K562 (cell line): Measurements from ENCODE around the gene ARRB2. TPM values are rescaled to one million over a fixed set of nuclear protein-coding genes. Genes with fewer than 3 reads are reported as not detected.

Experiments
- ATAC-seq: fragments of 200-7000 bp; cut with Tn5 transposase; 3 replicates; pipeline ENCODE4 v1.9.1; 2020; ENCODE audit warnings: moderate library complexity
- BruUV-seq: library from RNA; stranded (reverse); fragments of 400-500 nt; replicated peaks from 2 replicates; lab custom pipeline; 2021; lab: Mats Ljungman, UMichigan
- CTCF ChIA-PET: fragments of 300-600 bp; formaldehyde crosslinking; extraction: SDS; loops from one replicate; lab custom pipeline; 2021; ENCODE audit warnings: low intra/inter-chr PET ratio; lab: Yijun Ruan, JAX
- POLR2A ChIA-PET: fragments of 300-600, 350-650 bp; sonication (Branson Sonifier 250); formaldehyde crosslinking; extraction: SDS; loops from one replicate; lab custom pipeline; 2021; ENCODE audit warnings: antibody characterized with exemption, inconsistent platforms; lab: Yijun Ruan, JAX
- DNase-seq, 4 experiments: peaks; one replicate each; pipeline versions ENCODE4 v3.0.0 to v3.0.0-alpha.2; 2011 to 2018; ENCODE audit warnings: low spot score in 3 of 4, mixed read lengths in 3 of 4; ENCODE audit errors: extremely low read depth in 1 of 4
- FAIRE-seq: peaks from 2 replicates; lab custom pipeline; 2011; peaks lifted over from hg19 to GRCh38; lab: Jason Lieb, UNC
- H2AFZ ChIP-seq: 2 replicates; pipeline ENCODE4 v1.6.0; 2011; ENCODE audit warnings: low read depth, low read length, control low read depth, inconsistent platforms
- H3K27ac ChIP-seq: fragments of 200-600 bp; 3 replicates; pipeline ENCODE4 v1.8.0; 2011; ENCODE audit warnings: low read depth, mild to moderate bottlenecking, control low read depth, inconsistent platforms, low read length, moderate library complexity, mixed read lengths; ENCODE audit errors: extremely low read depth
- H3K27me3 ChIP-seq, 2 experiments: fragments of 300-600 bp in 1 of 2; 2 replicates in 1 of 2; 3 replicates in 1 of 2; pipeline versions ENCODE4 v1.6.0 to v1.8.0; 2011; ENCODE audit warnings: inconsistent platforms in 2 of 2, low read length in 2 of 2, mild to moderate bottlenecking in 1 of 2, mixed read lengths in 1 of 2, moderate library complexity in 1 of 2; ENCODE audit not compliant: control insufficient read depth in 2 of 2, insufficient read depth in 2 of 2
- H3K36me3 ChIP-seq: fragments of 300-600 bp; 3 replicates; pipeline ENCODE4 v1.8.0; 2011; ENCODE audit warnings: mild to moderate bottlenecking, low read length, inconsistent platforms; ENCODE audit not compliant: control insufficient read depth, insufficient read depth
- H3K4me1 ChIP-seq, 2 experiments: fragments of 200-600 bp in 1 of 2; replicated peaks in 1 of 2; 2 replicates in 1 of 2; 3 replicates in 1 of 2; pipeline versions ENCODE4 v1.5.1 to v1.8.0; 2011; ENCODE audit warnings: inconsistent platforms in 2 of 2, low read length in 2 of 2, mild to moderate bottlenecking in 1 of 2, mixed read lengths in 1 of 2, moderate library complexity in 1 of 2; ENCODE audit not compliant: control insufficient read depth in 2 of 2, insufficient read depth in 2 of 2
- H3K4me2 ChIP-seq: 2 replicates; pipeline ENCODE4 v1.6.1; 2011; ENCODE audit warnings: low read length, control low read depth, inconsistent platforms, mixed read lengths; ENCODE audit not compliant: insufficient read depth
- H3K4me3 ChIP-seq: fragments of 200-600 bp; sonication (generic), shearing (Covaris generic); 2 replicates; pipeline ENCODE4 v1.5.1; 2016; ENCODE audit warnings: control low read depth, inconsistent platforms
- H3K79me2 ChIP-seq: fragments of 200-600 bp; 3 replicates; pipeline ENCODE4 v1.8.0; 2011; ENCODE audit warnings: low read length, inconsistent platforms; ENCODE audit not compliant: control insufficient read depth, insufficient read depth
- H3K9ac ChIP-seq, 2 experiments: 2 replicates each; pipeline versions ENCODE4 v1.6.0 to v1.6.1; 2011; ENCODE audit warnings: low read depth in 2 of 2, low read length in 2 of 2, control low read depth in 1 of 2, inconsistent platforms in 1 of 2, mild to moderate bottlenecking in 1 of 2, mixed read lengths in 1 of 2; ENCODE audit not compliant: insufficient read depth in 1 of 2
- H3K9me1 ChIP-seq: one replicate; pipeline ENCODE4 v1.6.0; 2011; ENCODE audit warnings: inconsistent platforms, mild to moderate bottlenecking, low read length, moderate library complexity; ENCODE audit not compliant: control insufficient read depth, insufficient read depth
- H3K9me3 ChIP-seq: replicated peaks from 2 replicates; pipeline ENCODE4 v1.5.1; 2011; ENCODE audit warnings: low read depth, low read length, inconsistent platforms; ENCODE audit not compliant: control insufficient read depth, insufficient read depth
- H4K20me1 ChIP-seq: replicated peaks from 2 replicates; pipeline ENCODE4 v1.6.1; 2011; ENCODE audit warnings: low read length, inconsistent platforms, mixed read lengths; ENCODE audit not compliant: control insufficient read depth, insufficient read depth
- ELF2 ChIP-seq: fragments of 250-450 bp; sonication (Bioruptor Pico); IDR thresholded peaks from 2 replicates; pipeline ENCODE4 v1.5.0; 2021; ENCODE audit warnings: mild to moderate bottlenecking
- FOXM1 ChIP-seq, 2 experiments: fragments of 450-650 bp in 1 of 2; sonication (generic) in 1 of 2; formaldehyde crosslinking in 1 of 2; IDR thresholded peaks; 2 replicates each; pipeline versions ENCODE4 v1.6.1 to v1.9.0; 2017 to 2022; ENCODE audit warnings: low read depth in 2 of 2, mild to moderate bottlenecking in 2 of 2, missing genetic modification reagents in 1 of 2, moderate library complexity in 1 of 2
- NFIC ChIP-seq: fragments of 450-650 bp; IDR thresholded peaks from 2 replicates; pipeline ENCODE4 v1.6.1; 2017; ENCODE audit warnings: mild to moderate bottlenecking, inconsistent platforms
- NONO ChIP-seq, 2 experiments: fragments of 200-400 bp in 1 of 2; fragments of 450-650 bp in 1 of 2; formaldehyde crosslinking in 1 of 2; IDR thresholded peaks; 2 replicates each; pipeline ENCODE4 v1.6.1; 2017; ENCODE audit warnings: low read depth in 2 of 2, mild to moderate bottlenecking in 2 of 2, moderate library complexity in 2 of 2, low read length in 1 of 2
- PYGO2 ChIP-seq: fragments of 450-650 bp; IDR thresholded peaks from 2 replicates; pipeline ENCODE4 v1.6.1; 2016; ENCODE audit warnings: mild to moderate bottlenecking, missing genetic modification characterization, moderate library complexity, missing compliant biosample characterization
- XRCC3 ChIP-seq: fragments of 450-650 bp; IDR thresholded peaks from 2 replicates; pipeline ENCODE4 v1.6.1; 2017; ENCODE audit warnings: mild to moderate bottlenecking, moderate library complexity
- WGBS: fragments of 100-300 bp; shearing (Covaris generic); methylation state at CpG from one replicate; pipeline ENCODE4 v1.1.6; 2016; ENCODE audit warnings: low coverage, mixed read lengths; ENCODE audit not compliant: insufficient coverage; ENCODE audit errors: missing lambda C conversion rate; 5-methylcytosine and 5-hydroxymethylcytosine counted together
- in situ Hi-C: fragments of 300-500 bp; cut with MboI; formaldehyde crosslinking; loops from 4 replicates; pipeline ENCODE4 v1.15.0; 2018; ENCODE audit warnings: inconsistent platforms, mixed read lengths
- intact Hi-C: fragments of 100-400 bp; cut with micrococcal nuclease; formaldehyde crosslinking; loops from 2 replicates; pipeline ENCODE4 v1.14.2; 2022
- polyA plus RNA-seq, 8 experiments: library from polyadenylated mRNA; depleted of rRNA in 4 of 8; stranded (reverse) in 5 of 8; unstranded in 3 of 8; fragments of >200 nt; fragmentation: Nextera tagmentation in 2 of 8; fragmentation: Illumina TruSeq in 1 of 8; extraction: Ambion mirVana in 2 of 8; extraction: Trizol in 1 of 8; gene quantifications; 2 replicates each; pipeline versions ENCODE4 v1.2.1 to v1.2.3, GENCODE V29; 2011 to 2014; ENCODE audit warnings: inconsistent platforms in 1 of 8, missing spikeins in 1 of 8
- total RNA-seq, 7 experiments: library from RNA; depleted of rRNA in 6 of 7; stranded (reverse); fragments of >200 nt in 6 of 7; fragmentation: Illumina TruSeq in 2 of 7; extraction: Trizol in 2 of 7; gene quantifications; 2 replicates each; pipeline versions ENCODE4 v1.2.1 to v1.2.3, GENCODE V29; 2011 to 2021; ENCODE audit warnings: low replicate concordance in 1 of 7
- TF ChIP-seq, protein P1 (sequence below): fragments of 200-600 bp; sonication (generic); IDR thresholded peaks from one replicate; pipeline ENCODE4 v1.6.1; 2012; ENCODE audit warnings: mild to moderate bottlenecking, low read depth, low read length, inconsistent platforms

ARRB2 gene
- total and polyA plus RNA-seq, 9 of the 15 experiments (the other 6 are each of a cell fraction or from before 2014, with no cell fraction given) = 0.79 to 15.3 (median 8.8) TPM

DNA sequence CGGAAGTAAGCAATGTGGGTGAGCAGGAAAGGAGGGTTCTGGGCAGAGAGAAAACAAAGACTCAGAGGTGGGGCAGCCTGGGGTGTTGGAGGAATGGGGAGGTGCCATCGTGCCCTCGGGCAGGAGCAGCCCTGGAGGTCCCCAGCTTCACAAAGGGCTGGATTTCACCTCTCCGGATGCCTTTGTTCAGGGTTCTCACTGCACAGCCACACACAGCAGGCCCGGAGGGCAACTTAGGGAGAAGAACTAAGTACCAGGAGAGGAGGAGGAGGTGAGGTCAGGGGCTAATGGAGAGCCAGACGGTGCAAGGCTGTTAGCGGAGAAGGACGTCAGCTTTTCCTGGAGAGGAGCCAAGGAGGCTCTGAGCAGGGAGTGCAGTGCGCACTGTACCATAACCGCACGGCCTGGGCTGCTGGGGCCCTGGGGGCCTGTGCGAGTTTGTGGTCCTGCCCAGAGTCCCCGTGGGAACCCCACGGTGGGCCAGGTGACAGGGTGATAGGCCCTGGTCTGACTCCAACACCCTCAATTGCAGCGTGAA, 9.3 kb downstream of the ARRB2 start:
- 78% methylated on average over 6 of the region's 15 CpGs for WGBS
- in situ Hi-C loops (no loop called here), intact Hi-C loops (no loop called here)

DNA sequence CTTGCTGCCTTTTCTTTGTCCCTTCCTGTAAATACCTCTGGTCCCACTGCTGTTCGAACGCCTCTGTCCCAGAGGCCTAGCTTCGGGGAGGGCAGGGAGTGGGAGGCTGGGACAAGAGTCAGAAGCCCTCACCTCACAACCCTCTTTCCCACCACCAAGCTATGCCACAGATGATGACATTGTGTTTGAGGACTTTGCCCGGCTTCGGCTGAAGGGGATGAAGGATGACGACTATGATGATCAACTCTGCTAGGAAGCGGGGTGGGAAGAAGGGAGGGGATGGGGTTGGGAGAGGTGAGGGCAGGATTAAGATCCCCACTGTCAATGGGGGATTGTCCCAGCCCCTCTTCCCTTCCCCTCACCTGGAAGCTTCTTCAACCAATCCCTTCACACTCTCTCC, 10.4 kb downstream of the ARRB2 start:
- ChIA-PET CTCF (no interaction called here), POLR2A (interaction anchor here (0.6 kb wide), 1 partner anchor 16 kb away, joined by 3 read pairs; no protein-coding TSS in a partner anchor)
- Histone ChIP-seq H3K4me2 (0 out of 2 replicates have a peak overlapping the region, but pooled peaks have one; percentile 37), H3K9me3 (no peaks in the 10 kb centered on the region), H3K4me1 (peaks cover 11 to 13% of the 10 kb centered on the region in 2 experiments), H4K20me1 (0 out of 2 replicates have a peak, but pooled peaks cover 3% of the 10 kb centered on the region), H3K27me3 (no peaks in the 10 kb centered on the region), H3K9me1 (no peaks in the 10 kb centered on the region), H3K27ac (no peak overlapping the region), H3K36me3 (no peaks in the 10 kb centered on the region), H3K9ac (no peak overlapping the region), H3K79me2 (no peaks in the 10 kb centered on the region), H3K4me3 (no peak overlapping the region), H2AFZ (no peak overlapping the region)
- BruUV-seq = no TSS peak
- ATAC-seq (no peak), DNase-seq (no peak), FAIRE-seq (no peak)
- WGBS = 80% methylated on average over 6 of the region's 7 CpGs
- intact Hi-C loops = no loop called here
- in situ Hi-C loops = no loop called here
- TF ChIP-seq, protein P1, sequence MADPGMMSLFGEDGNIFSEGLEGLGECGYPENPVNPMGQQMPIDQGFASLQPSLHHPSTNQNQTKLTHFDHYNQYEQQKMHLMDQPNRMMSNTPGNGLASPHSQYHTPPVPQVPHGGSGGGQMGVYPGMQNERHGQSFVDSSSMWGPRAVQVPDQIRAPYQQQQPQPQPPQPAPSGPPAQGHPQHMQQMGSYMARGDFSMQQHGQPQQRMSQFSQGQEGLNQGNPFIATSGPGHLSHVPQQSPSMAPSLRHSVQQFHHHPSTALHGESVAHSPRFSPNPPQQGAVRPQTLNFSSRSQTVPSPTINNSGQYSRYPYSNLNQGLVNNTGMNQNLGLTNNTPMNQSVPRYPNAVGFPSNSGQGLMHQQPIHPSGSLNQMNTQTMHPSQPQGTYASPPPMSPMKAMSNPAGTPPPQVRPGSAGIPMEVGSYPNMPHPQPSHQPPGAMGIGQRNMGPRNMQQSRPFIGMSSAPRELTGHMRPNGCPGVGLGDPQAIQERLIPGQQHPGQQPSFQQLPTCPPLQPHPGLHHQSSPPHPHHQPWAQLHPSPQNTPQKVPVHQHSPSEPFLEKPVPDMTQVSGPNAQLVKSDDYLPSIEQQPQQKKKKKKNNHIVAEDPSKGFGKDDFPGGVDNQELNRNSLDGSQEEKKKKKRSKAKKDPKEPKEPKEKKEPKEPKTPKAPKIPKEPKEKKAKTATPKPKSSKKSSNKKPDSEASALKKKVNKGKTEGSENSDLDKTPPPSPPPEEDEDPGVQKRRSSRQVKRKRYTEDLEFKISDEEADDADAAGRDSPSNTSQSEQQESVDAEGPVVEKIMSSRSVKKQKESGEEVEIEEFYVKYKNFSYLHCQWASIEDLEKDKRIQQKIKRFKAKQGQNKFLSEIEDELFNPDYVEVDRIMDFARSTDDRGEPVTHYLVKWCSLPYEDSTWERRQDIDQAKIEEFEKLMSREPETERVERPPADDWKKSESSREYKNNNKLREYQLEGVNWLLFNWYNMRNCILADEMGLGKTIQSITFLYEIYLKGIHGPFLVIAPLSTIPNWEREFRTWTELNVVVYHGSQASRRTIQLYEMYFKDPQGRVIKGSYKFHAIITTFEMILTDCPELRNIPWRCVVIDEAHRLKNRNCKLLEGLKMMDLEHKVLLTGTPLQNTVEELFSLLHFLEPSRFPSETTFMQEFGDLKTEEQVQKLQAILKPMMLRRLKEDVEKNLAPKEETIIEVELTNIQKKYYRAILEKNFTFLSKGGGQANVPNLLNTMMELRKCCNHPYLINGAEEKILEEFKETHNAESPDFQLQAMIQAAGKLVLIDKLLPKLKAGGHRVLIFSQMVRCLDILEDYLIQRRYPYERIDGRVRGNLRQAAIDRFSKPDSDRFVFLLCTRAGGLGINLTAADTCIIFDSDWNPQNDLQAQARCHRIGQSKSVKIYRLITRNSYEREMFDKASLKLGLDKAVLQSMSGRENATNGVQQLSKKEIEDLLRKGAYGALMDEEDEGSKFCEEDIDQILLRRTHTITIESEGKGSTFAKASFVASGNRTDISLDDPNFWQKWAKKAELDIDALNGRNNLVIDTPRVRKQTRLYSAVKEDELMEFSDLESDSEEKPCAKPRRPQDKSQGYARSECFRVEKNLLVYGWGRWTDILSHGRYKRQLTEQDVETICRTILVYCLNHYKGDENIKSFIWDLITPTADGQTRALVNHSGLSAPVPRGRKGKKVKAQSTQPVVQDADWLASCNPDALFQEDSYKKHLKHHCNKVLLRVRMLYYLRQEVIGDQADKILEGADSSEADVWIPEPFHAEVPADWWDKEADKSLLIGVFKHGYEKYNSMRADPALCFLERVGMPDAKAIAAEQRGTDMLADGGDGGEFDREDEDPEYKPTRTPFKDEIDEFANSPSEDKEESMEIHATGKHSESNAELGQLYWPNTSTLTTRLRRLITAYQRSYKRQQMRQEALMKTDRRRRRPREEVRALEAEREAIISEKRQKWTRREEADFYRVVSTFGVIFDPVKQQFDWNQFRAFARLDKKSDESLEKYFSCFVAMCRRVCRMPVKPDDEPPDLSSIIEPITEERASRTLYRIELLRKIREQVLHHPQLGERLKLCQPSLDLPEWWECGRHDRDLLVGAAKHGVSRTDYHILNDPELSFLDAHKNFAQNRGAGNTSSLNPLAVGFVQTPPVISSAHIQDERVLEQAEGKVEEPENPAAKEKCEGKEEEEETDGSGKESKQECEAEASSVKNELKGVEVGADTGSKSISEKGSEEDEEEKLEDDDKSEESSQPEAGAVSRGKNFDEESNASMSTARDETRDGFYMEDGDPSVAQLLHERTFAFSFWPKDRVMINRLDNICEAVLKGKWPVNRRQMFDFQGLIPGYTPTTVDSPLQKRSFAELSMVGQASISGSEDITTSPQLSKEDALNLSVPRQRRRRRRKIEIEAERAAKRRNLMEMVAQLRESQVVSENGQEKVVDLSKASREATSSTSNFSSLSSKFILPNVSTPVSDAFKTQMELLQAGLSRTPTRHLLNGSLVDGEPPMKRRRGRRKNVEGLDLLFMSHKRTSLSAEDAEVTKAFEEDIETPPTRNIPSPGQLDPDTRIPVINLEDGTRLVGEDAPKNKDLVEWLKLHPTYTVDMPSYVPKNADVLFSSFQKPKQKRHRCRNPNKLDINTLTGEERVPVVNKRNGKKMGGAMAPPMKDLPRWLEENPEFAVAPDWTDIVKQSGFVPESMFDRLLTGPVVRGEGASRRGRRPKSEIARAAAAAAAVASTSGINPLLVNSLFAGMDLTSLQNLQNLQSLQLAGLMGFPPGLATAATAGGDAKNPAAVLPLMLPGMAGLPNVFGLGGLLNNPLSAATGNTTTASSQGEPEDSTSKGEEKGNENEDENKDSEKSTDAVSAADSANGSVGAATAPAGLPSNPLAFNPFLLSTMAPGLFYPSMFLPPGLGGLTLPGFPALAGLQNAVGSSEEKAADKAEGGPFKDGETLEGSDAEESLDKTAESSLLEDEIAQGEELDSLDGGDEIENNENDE = no peak

More for the DNA sequence above, 9.3 kb downstream of the ARRB2 start:
- TF ChIP-seq NONO (IDR thresholded peaks at IDR 0.05; ENCODE audit: low read depth in 2 of 2, low read length in 1 of 2) (no peak), NFIC (peak; percentile 73), ELF2 (CRISPR knock-in tag) (no peak), XRCC3 (no peak), FOXM1 (IDR thresholded peaks at IDR 0.05; ENCODE audit: low read depth) (no peak), FOXM1 (CRISPR knock-in tag; IDR thresholded peaks at IDR 0.05; ENCODE audit: low read depth) (no peak), PYGO2 (tag) (no peak)
- TF ChIP-seq, all 486 proteins: peak for 1
- no peak for DNase-seq
- BruUV-seq = no TSS peak
- Histone ChIP-seq H3K27me3 (no peaks in the 10 kb centered on the region), H3K9ac (no peak overlapping the region; a peak in 1 of 4 replicates), H4K20me1 (0 out of 2 replicates have a peak, but pooled peaks cover 3% of the 10 kb centered on the region), H3K4me3 (no peak overlapping the region), H3K4me2 (no peak overlapping the region), H3K4me1 (peaks cover 11 to 13% of the 10 kb centered on the region in 2 experiments), H3K79me2 (no peaks in the 10 kb centered on the region), H3K27ac (no peak overlapping the region), H3K9me1 (no peaks in the 10 kb centered on the region), H3K36me3 (no peaks in the 10 kb centered on the region), H2AFZ (no peak overlapping the region), H3K9me3 (no peaks in the 10 kb centered on the region)
- FAIRE-seq = no peak
- ChIA-PET POLR2A (interaction anchor here (0.6 kb wide), 1 partner anchor 10 kb away, joined by 3 read pairs; no protein-coding TSS in a partner anchor), CTCF (no interaction called here)
- no peak for ATAC-seq
